K562 (cell line): Measurements from ENCODE around the gene ANKH. TPM values are rescaled to one million over a fixed set of nuclear protein-coding genes. Genes with fewer than 3 reads are reported as not detected.

Experiments used
- ATAC-seq: fragments of 200-7000 bp; cut with Tn5 transposase; 3 replicates; pipeline ENCODE4 v1.9.1; 2020; ENCODE audit warnings: moderate library complexity
- BruUV-seq: library from RNA; stranded (reverse); fragments of 400-500 nt; replicated peaks from 2 replicates; lab custom pipeline; 2021; lab: Mats Ljungman, UMichigan
- CTCF ChIA-PET: fragments of 300-600 bp; formaldehyde crosslinking; extraction: SDS; loops from one replicate; lab custom pipeline; 2021; ENCODE audit warnings: low intra/inter-chr PET ratio; lab: Yijun Ruan, JAX
- POLR2A ChIA-PET: fragments of 300-600, 350-650 bp; sonication (Branson Sonifier 250); formaldehyde crosslinking; extraction: SDS; loops from one replicate; lab custom pipeline; 2021; ENCODE audit warnings: antibody characterized with exemption, inconsistent platforms; lab: Yijun Ruan, JAX
- DNase-seq, 4 experiments: peaks; one replicate each; pipeline versions ENCODE4 v3.0.0 to v3.0.0-alpha.2; 2011 to 2018; ENCODE audit warnings: low spot score in 3 of 4, mixed read lengths in 3 of 4; ENCODE audit errors: extremely low read depth in 1 of 4
- FAIRE-seq: peaks from 2 replicates; lab custom pipeline; 2011; peaks lifted over from hg19 to GRCh38; lab: Jason Lieb, UNC
- H2AFZ ChIP-seq: 2 replicates; pipeline ENCODE4 v1.6.0; 2011; ENCODE audit warnings: low read depth, low read length, control low read depth, inconsistent platforms
- H3K27ac ChIP-seq: fragments of 200-600 bp; 3 replicates; pipeline ENCODE4 v1.8.0; 2011; ENCODE audit warnings: low read depth, mild to moderate bottlenecking, control low read depth, inconsistent platforms, low read length, moderate library complexity, mixed read lengths; ENCODE audit errors: extremely low read depth
- H3K27me3 ChIP-seq, 2 experiments: fragments of 300-600 bp in 1 of 2; 2 replicates in 1 of 2; 3 replicates in 1 of 2; pipeline versions ENCODE4 v1.6.0 to v1.8.0; 2011; ENCODE audit warnings: inconsistent platforms in 2 of 2, low read length in 2 of 2, mild to moderate bottlenecking in 1 of 2, mixed read lengths in 1 of 2, moderate library complexity in 1 of 2; ENCODE audit not compliant: control insufficient read depth in 2 of 2, insufficient read depth in 2 of 2
- H3K36me3 ChIP-seq: fragments of 300-600 bp; 3 replicates; pipeline ENCODE4 v1.8.0; 2011; ENCODE audit warnings: mild to moderate bottlenecking, low read length, inconsistent platforms; ENCODE audit not compliant: control insufficient read depth, insufficient read depth
- H3K4me1 ChIP-seq, 2 experiments: fragments of 200-600 bp in 1 of 2; replicated peaks in 1 of 2; 2 replicates in 1 of 2; 3 replicates in 1 of 2; pipeline versions ENCODE4 v1.5.1 to v1.8.0; 2011; ENCODE audit warnings: inconsistent platforms in 2 of 2, low read length in 2 of 2, mild to moderate bottlenecking in 1 of 2, mixed read lengths in 1 of 2, moderate library complexity in 1 of 2; ENCODE audit not compliant: control insufficient read depth in 2 of 2, insufficient read depth in 2 of 2
- H3K4me2 ChIP-seq: 2 replicates; pipeline ENCODE4 v1.6.1; 2011; ENCODE audit warnings: low read length, control low read depth, inconsistent platforms, mixed read lengths; ENCODE audit not compliant: insufficient read depth
- H3K4me3 ChIP-seq: fragments of 200-600 bp; sonication (generic), shearing (Covaris generic); 2 replicates; pipeline ENCODE4 v1.5.1; 2016; ENCODE audit warnings: control low read depth, inconsistent platforms
- H3K79me2 ChIP-seq: fragments of 200-600 bp; 3 replicates; pipeline ENCODE4 v1.8.0; 2011; ENCODE audit warnings: low read length, inconsistent platforms; ENCODE audit not compliant: control insufficient read depth, insufficient read depth
- H3K9ac ChIP-seq, 2 experiments: 2 replicates each; pipeline versions ENCODE4 v1.6.0 to v1.6.1; 2011; ENCODE audit warnings: low read depth in 2 of 2, low read length in 2 of 2, control low read depth in 1 of 2, inconsistent platforms in 1 of 2, mild to moderate bottlenecking in 1 of 2, mixed read lengths in 1 of 2; ENCODE audit not compliant: insufficient read depth in 1 of 2
- H3K9me1 ChIP-seq: one replicate; pipeline ENCODE4 v1.6.0; 2011; ENCODE audit warnings: inconsistent platforms, mild to moderate bottlenecking, low read length, moderate library complexity; ENCODE audit not compliant: control insufficient read depth, insufficient read depth
- H3K9me3 ChIP-seq: replicated peaks from 2 replicates; pipeline ENCODE4 v1.5.1; 2011; ENCODE audit warnings: low read depth, low read length, inconsistent platforms; ENCODE audit not compliant: control insufficient read depth, insufficient read depth
- H4K20me1 ChIP-seq: replicated peaks from 2 replicates; pipeline ENCODE4 v1.6.1; 2011; ENCODE audit warnings: low read length, inconsistent platforms, mixed read lengths; ENCODE audit not compliant: control insufficient read depth, insufficient read depth
- RERE ChIP-seq: sonication (generic); formaldehyde crosslinking; IDR thresholded peaks from 2 replicates; pipeline ENCODE4 v1.8.0; 2023; ENCODE audit warnings: missing genetic modification reagents, mild to moderate bottlenecking, borderline replicate concordance
- RFX1 ChIP-seq: fragments of 450-650 bp; IDR thresholded peaks from 2 replicates; pipeline ENCODE4 v1.6.1; 2016; ENCODE audit warnings: mild to moderate bottlenecking, moderate library complexity
- WGBS: fragments of 100-300 bp; shearing (Covaris generic); methylation state at CpG from one replicate; pipeline ENCODE4 v1.1.6; 2016; ENCODE audit warnings: low coverage, mixed read lengths; ENCODE audit not compliant: insufficient coverage; ENCODE audit errors: missing lambda C conversion rate; 5-methylcytosine and 5-hydroxymethylcytosine counted together
- in situ Hi-C: fragments of 300-500 bp; cut with MboI; formaldehyde crosslinking; loops from 4 replicates; pipeline ENCODE4 v1.15.0; 2018; ENCODE audit warnings: inconsistent platforms, mixed read lengths
- intact Hi-C: fragments of 100-400 bp; cut with micrococcal nuclease; formaldehyde crosslinking; loops from 2 replicates; pipeline ENCODE4 v1.14.2; 2022
- polyA plus RNA-seq, 8 experiments: library from polyadenylated mRNA; depleted of rRNA in 4 of 8; stranded (reverse) in 5 of 8; unstranded in 3 of 8; fragments of >200 nt; fragmentation: Nextera tagmentation in 2 of 8; fragmentation: Illumina TruSeq in 1 of 8; extraction: Ambion mirVana in 2 of 8; extraction: Trizol in 1 of 8; gene quantifications; 2 replicates each; pipeline versions ENCODE4 v1.2.1 to v1.2.3, GENCODE V29; 2011 to 2014; ENCODE audit warnings: inconsistent platforms in 1 of 8, missing spikeins in 1 of 8
- total RNA-seq, 7 experiments: library from RNA; depleted of rRNA in 6 of 7; stranded (reverse); fragments of >200 nt in 6 of 7; fragmentation: Illumina TruSeq in 2 of 7; extraction: Trizol in 2 of 7; gene quantifications; 2 replicates each; pipeline versions ENCODE4 v1.2.1 to v1.2.3, GENCODE V29; 2011 to 2021; ENCODE audit warnings: low replicate concordance in 1 of 7

ANKH gene
- total and polyA plus RNA-seq, 9 of the 15 experiments (the other 6 are each of a cell fraction or from before 2014, with no cell fraction given) = 0.79 to 12.2 (median 4.5) TPM

- no peak for DNase-seq
- FAIRE-seq = no peak
- Histone ChIP-seq H3K79me2 (no peaks in the 10 kb centered on the region), H3K4me1 (no peaks in the 10 kb centered on the region), H2AFZ (no peak overlapping the region), H3K9me1 (no peaks in the 10 kb centered on the region), H3K4me2 (no peak overlapping the region), H3K36me3 (no peaks in the 10 kb centered on the region), H3K27ac (no peak overlapping the region), H4K20me1 (no peaks in the 10 kb centered on the region), H3K4me3 (no peak overlapping the region), H3K27me3 (peaks cover 2 to 22% of the 10 kb centered on the region in 2 experiments; a peak in 3 of 5 replicates), H3K9ac (no peak overlapping the region), H3K9me3 (no peaks in the 10 kb centered on the region)
- 3% methylated on average over 8 of the region's 8 CpGs for WGBS
- CTCF ChIA-PET = no interaction called here
- POLR2A ChIA-PET = no interaction called here
- intact Hi-C loops (no loop called here), in situ Hi-C loops (no loop called here)
- TF ChIP-seq RFX1 (peak; percentile 54), RERE (CRISPR knock-in tag) (no peak)
- no peak for ATAC-seq
- no TSS peak for BruUV-seq
These were observed 98.0 kb downstream of the ANKH start for GRCh38 chr5:14773588-14773987.
